ENCODE data around the gene FBXL15.

FBXL15 gene, protein sequence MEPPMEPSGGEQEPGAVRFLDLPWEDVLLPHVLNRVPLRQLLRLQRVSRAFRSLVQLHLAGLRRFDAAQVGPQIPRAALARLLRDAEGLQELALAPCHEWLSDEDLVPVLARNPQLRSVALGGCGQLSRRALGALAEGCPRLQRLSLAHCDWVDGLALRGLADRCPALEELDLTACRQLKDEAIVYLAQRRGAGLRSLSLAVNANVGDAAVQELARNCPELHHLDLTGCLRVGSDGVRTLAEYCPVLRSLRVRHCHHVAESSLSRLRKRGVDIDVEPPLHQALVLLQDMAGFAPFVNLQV

DNA sequence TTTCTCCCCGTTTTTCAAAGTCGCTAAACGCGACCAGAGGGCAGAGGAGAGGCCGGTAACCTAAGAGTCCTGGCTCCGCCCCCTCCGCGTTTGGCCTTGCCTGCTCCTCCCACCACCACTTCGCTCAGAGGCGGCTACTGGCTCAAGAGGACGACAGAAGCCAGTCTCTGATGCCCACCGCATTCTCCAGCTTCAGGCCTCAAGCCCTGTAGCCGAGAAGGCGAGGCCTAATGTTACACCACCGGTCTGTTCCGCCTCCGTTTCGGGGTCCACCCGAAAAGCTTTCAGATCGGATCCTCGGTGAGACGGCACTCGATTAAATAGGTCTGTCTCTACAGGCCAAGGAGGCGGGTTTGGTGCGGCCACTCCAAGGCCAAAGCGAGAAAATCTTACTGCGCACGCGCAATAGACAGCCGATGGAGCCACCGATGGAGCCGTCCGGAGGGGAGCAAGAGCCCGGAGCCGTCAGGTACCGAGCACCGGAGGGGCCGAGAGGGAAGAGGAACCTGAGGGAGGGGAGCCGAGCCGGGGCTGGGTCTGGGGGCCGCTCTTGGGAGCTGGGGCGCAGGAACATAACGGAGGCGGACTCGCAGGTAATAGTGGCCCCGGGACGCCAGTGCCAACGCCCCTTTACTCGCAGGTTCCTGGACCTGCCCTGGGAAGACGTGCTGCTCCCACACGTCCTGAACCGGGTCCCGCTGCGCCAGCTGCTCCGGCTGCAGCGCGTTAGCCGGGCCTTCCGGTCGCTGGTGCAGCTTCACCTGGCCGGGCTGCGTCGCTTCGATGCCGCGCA is at the start of gene FBXL15:
FBXL15 (plus strand) TSS at position 123 of the 793 bp plus-strand sequence; CDS start at position 417, 294 bp downstream.
- peak within 1 kb of the TSS; percentile 91 for H3K4me3 ChIP-seq (replicated peaks; ENCODE audit: low read depth, low read length)
- TF ChIP-seq, protein P1, sequence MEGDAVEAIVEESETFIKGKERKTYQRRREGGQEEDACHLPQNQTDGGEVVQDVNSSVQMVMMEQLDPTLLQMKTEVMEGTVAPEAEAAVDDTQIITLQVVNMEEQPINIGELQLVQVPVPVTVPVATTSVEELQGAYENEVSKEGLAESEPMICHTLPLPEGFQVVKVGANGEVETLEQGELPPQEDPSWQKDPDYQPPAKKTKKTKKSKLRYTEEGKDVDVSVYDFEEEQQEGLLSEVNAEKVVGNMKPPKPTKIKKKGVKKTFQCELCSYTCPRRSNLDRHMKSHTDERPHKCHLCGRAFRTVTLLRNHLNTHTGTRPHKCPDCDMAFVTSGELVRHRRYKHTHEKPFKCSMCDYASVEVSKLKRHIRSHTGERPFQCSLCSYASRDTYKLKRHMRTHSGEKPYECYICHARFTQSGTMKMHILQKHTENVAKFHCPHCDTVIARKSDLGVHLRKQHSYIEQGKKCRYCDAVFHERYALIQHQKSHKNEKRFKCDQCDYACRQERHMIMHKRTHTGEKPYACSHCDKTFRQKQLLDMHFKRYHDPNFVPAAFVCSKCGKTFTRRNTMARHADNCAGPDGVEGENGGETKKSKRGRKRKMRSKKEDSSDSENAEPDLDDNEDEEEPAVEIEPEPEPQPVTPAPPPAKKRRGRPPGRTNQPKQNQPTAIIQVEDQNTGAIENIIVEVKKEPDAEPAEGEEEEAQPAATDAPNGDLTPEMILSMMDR (IDR thresholded peaks at IDR 0.05; ENCODE audit: low read depth, low read length, missing control alignments): no peak
- DNase-seq (ENCODE audit: extremely low read depth, low read depth): peak; percentile 94

- H3K4me3 ChIP-seq (replicated peaks; ENCODE audit: low read depth, low read length): no peak overlapping the region
- TF ChIP-seq, protein P1 (IDR thresholded peaks at IDR 0.05; ENCODE audit: low read depth, low read length, missing control alignments): no peak
- DNase-seq (ENCODE audit: extremely low read depth, low read depth): no peak
These were observed 49.3 kb upstream of the FBXL15 start for GRCh38 chr10:102371295-102371694.

- DNase-seq (ENCODE audit: extremely low read depth, low read depth): no peak
- TF ChIP-seq, protein P1 (IDR thresholded peaks at IDR 0.05; ENCODE audit: low read depth, low read length, missing control alignments): peak; percentile 13
- no peak overlapping the region for H3K4me3 ChIP-seq (replicated peaks; ENCODE audit: low read depth, low read length)
These were observed 45.4 kb upstream of the FBXL15 start for GRCh38 chr10:102375250-102375649.

GRCh38 chr10:102375867-102376266 is 44.8 kb upstream of the FBXL15 start:
- TF ChIP-seq, protein P1 (IDR thresholded peaks at IDR 0.05; ENCODE audit: low read depth, low read length, missing control alignments): no peak
- DNase-seq (ENCODE audit: extremely low read depth, low read depth): no peak
- no peak overlapping the region for H3K4me3 ChIP-seq (replicated peaks; ENCODE audit: low read depth, low read length)

DNA sequence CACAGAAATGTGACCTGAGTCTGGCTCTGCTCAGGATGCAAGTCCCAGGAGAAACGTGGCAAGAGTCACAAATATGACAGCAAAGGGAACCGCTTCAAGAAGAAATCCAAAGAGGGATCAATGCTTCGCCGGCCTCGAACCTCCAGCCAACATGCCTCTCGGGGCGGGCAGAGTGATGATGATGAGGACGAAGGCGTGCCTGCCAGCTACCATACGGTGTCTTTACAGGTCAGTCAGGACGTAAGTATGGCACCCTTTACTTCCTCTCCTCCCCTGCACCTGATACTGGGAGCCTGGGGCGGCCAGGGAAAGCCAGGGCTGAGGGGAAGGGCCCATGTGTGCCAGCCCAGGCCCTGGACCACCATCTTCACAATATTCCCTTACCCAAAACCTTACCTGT is 43.7 kb upstream of the FBXL15 start:
- TF ChIP-seq, protein P1 (IDR thresholded peaks at IDR 0.05; ENCODE audit: low read depth, low read length, missing control alignments): no peak
- H3K4me3 ChIP-seq (replicated peaks; ENCODE audit: low read depth, low read length): no peak overlapping the region
- DNase-seq (ENCODE audit: extremely low read depth, low read depth): no peak

DNA sequence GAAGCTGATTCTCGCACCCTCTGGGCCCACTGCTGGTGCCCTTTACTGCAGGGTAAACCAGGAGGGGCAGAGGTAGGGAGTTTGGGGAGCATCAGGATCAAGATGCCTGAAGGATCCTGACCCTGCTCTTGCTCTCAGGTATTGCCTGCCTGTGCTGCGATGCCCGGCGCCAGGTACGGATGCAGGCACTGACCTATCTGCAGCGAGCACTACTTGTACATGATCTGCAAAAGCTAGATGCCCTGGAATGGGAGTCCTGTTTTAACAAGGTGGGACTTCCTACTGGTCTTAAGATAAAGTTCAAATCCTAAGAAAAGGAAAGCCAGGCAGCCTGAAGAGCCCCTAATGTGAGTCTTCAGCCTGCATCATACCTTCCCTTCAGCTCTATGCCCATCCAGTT is 41.3 kb upstream of the FBXL15 start:
- H3K4me3 ChIP-seq (replicated peaks; ENCODE audit: low read depth, low read length): no peak overlapping the region
- no peak for DNase-seq (ENCODE audit: extremely low read depth, low read depth)
- TF ChIP-seq, protein P1 (IDR thresholded peaks at IDR 0.05; ENCODE audit: low read depth, low read length, missing control alignments): no peak

Data from HFF-Myc (cell line).